K562 (cell line): ENCODE data around the gene MACF1. TPM values are rescaled to one million over a fixed set of nuclear protein-coding genes. Genes with fewer than 3 reads are reported as not detected.

Experiments
- ATAC-seq: fragments of 200-7000 bp; cut with Tn5 transposase; 3 replicates; pipeline ENCODE4 v1.9.1; 2020; ENCODE audit warnings: moderate library complexity
- BruUV-seq: library from RNA; stranded (reverse); fragments of 400-500 nt; replicated peaks from 2 replicates; lab custom pipeline; 2021; lab: Mats Ljungman, UMichigan
- CTCF ChIA-PET: fragments of 300-600 bp; formaldehyde crosslinking; extraction: SDS; loops from one replicate; lab custom pipeline; 2021; ENCODE audit warnings: low intra/inter-chr PET ratio; lab: Yijun Ruan, JAX
- POLR2A ChIA-PET: fragments of 300-600, 350-650 bp; sonication (Branson Sonifier 250); formaldehyde crosslinking; extraction: SDS; loops from one replicate; lab custom pipeline; 2021; ENCODE audit warnings: antibody characterized with exemption, inconsistent platforms; lab: Yijun Ruan, JAX
- DNase-seq, 4 experiments: peaks; one replicate each; pipeline versions ENCODE4 v3.0.0 to v3.0.0-alpha.2; 2011 to 2018; ENCODE audit warnings: low spot score in 3 of 4, mixed read lengths in 3 of 4; ENCODE audit errors: extremely low read depth in 1 of 4
- FAIRE-seq: peaks from 2 replicates; lab custom pipeline; 2011; peaks lifted over from hg19 to GRCh38; lab: Jason Lieb, UNC
- H2AFZ ChIP-seq: 2 replicates; pipeline ENCODE4 v1.6.0; 2011; ENCODE audit warnings: low read depth, low read length, control low read depth, inconsistent platforms
- H3K27ac ChIP-seq: fragments of 200-600 bp; 3 replicates; pipeline ENCODE4 v1.8.0; 2011; ENCODE audit warnings: low read depth, mild to moderate bottlenecking, control low read depth, inconsistent platforms, low read length, moderate library complexity, mixed read lengths; ENCODE audit errors: extremely low read depth
- H3K27me3 ChIP-seq, 2 experiments: fragments of 300-600 bp in 1 of 2; 2 replicates in 1 of 2; 3 replicates in 1 of 2; pipeline versions ENCODE4 v1.6.0 to v1.8.0; 2011; ENCODE audit warnings: inconsistent platforms in 2 of 2, low read length in 2 of 2, mild to moderate bottlenecking in 1 of 2, mixed read lengths in 1 of 2, moderate library complexity in 1 of 2; ENCODE audit not compliant: control insufficient read depth in 2 of 2, insufficient read depth in 2 of 2
- H3K36me3 ChIP-seq: fragments of 300-600 bp; 3 replicates; pipeline ENCODE4 v1.8.0; 2011; ENCODE audit warnings: mild to moderate bottlenecking, low read length, inconsistent platforms; ENCODE audit not compliant: control insufficient read depth, insufficient read depth
- H3K4me1 ChIP-seq, 2 experiments: fragments of 200-600 bp in 1 of 2; replicated peaks in 1 of 2; 2 replicates in 1 of 2; 3 replicates in 1 of 2; pipeline versions ENCODE4 v1.5.1 to v1.8.0; 2011; ENCODE audit warnings: inconsistent platforms in 2 of 2, low read length in 2 of 2, mild to moderate bottlenecking in 1 of 2, mixed read lengths in 1 of 2, moderate library complexity in 1 of 2; ENCODE audit not compliant: control insufficient read depth in 2 of 2, insufficient read depth in 2 of 2
- H3K4me2 ChIP-seq: 2 replicates; pipeline ENCODE4 v1.6.1; 2011; ENCODE audit warnings: low read length, control low read depth, inconsistent platforms, mixed read lengths; ENCODE audit not compliant: insufficient read depth
- H3K4me3 ChIP-seq: fragments of 200-600 bp; sonication (generic), shearing (Covaris generic); 2 replicates; pipeline ENCODE4 v1.5.1; 2016; ENCODE audit warnings: control low read depth, inconsistent platforms
- H3K79me2 ChIP-seq: fragments of 200-600 bp; 3 replicates; pipeline ENCODE4 v1.8.0; 2011; ENCODE audit warnings: low read length, inconsistent platforms; ENCODE audit not compliant: control insufficient read depth, insufficient read depth
- H3K9ac ChIP-seq, 2 experiments: 2 replicates each; pipeline versions ENCODE4 v1.6.0 to v1.6.1; 2011; ENCODE audit warnings: low read depth in 2 of 2, low read length in 2 of 2, control low read depth in 1 of 2, inconsistent platforms in 1 of 2, mild to moderate bottlenecking in 1 of 2, mixed read lengths in 1 of 2; ENCODE audit not compliant: insufficient read depth in 1 of 2
- H3K9me1 ChIP-seq: one replicate; pipeline ENCODE4 v1.6.0; 2011; ENCODE audit warnings: inconsistent platforms, mild to moderate bottlenecking, low read length, moderate library complexity; ENCODE audit not compliant: control insufficient read depth, insufficient read depth
- H3K9me3 ChIP-seq: replicated peaks from 2 replicates; pipeline ENCODE4 v1.5.1; 2011; ENCODE audit warnings: low read depth, low read length, inconsistent platforms; ENCODE audit not compliant: control insufficient read depth, insufficient read depth
- H4K20me1 ChIP-seq: replicated peaks from 2 replicates; pipeline ENCODE4 v1.6.1; 2011; ENCODE audit warnings: low read length, inconsistent platforms, mixed read lengths; ENCODE audit not compliant: control insufficient read depth, insufficient read depth
- ARID1B ChIP-seq: fragments of 450-650 bp; IDR thresholded peaks from 2 replicates; pipeline ENCODE4 v1.6.1; 2016; ENCODE audit warnings: antibody characterized with exemption, mild to moderate bottlenecking, inconsistent platforms
- ATF7 ChIP-seq: fragments of 450-650 bp; IDR thresholded peaks from 2 replicates; pipeline ENCODE4 v1.7.1; 2014; ENCODE audit warnings: mild to moderate bottlenecking, moderate library complexity
- BRF1 ChIP-seq: IDR thresholded peaks from 3 replicates; pipeline ENCODE4 v1.6.1; 2011; ENCODE audit warnings: borderline replicate concordance, mild to moderate bottlenecking; ENCODE audit not compliant: insufficient read length; ENCODE audit errors: extremely low read depth
- CBFB ChIP-seq: sonication (generic); formaldehyde crosslinking; IDR thresholded peaks from 2 replicates; pipeline ENCODE4 v1.4.0; 2020; ENCODE audit warnings: mild to moderate bottlenecking, missing genetic modification reagents
- CEBPG ChIP-seq, 3 experiments: fragments of 200-800 bp in 1 of 3; sonication (Bioruptor generic) in 1 of 3; sonication (generic) in 1 of 3; formaldehyde crosslinking in 1 of 3; IDR thresholded peaks in 2 of 3; conservative IDR thresholded peaks in 1 of 3; 2 replicates each; pipeline versions ENCODE4 v1.6.1 to v1.8.0; 2016 to 2022; ENCODE audit warnings: missing compliant biosample characterization in 2 of 3, missing genetic modification characterization in 2 of 3, mild to moderate bottlenecking in 1 of 3, missing genetic modification reagents in 1 of 3
- EP300 ChIP-seq: IDR thresholded peaks from 2 replicates; pipeline ENCODE4 v1.6.1; 2012; ENCODE audit warnings: low read length, improper control_type of control experiment
- FOSL1 ChIP-seq: fragments of 200-800 bp; sonication (Bioruptor generic); conservative IDR thresholded peaks from 2 replicates; pipeline ENCODE4 v1.6.1; 2016; ENCODE audit warnings: missing genetic modification characterization, missing compliant biosample characterization
- HBP1 ChIP-seq: fragments of 450-650 bp; formaldehyde crosslinking; IDR thresholded peaks from 2 replicates; pipeline ENCODE4 v1.4.0; 2022; ENCODE audit warnings: missing genetic modification characterization
- HDAC8 ChIP-seq: fragments of 450-650 bp; IDR thresholded peaks from 2 replicates; pipeline ENCODE4 v1.6.1; 2016; ENCODE audit warnings: mild to moderate bottlenecking, missing genetic modification characterization, moderate library complexity, missing compliant biosample characterization
- JUND ChIP-seq, 2 experiments: IDR thresholded peaks; 2 replicates in 1 of 2; 3 replicates in 1 of 2; pipeline ENCODE4 v1.6.1; 2011; ENCODE audit warnings: borderline replicate concordance in 2 of 2, low read depth in 2 of 2, low read length in 2 of 2, improper control_type of control experiment in 1 of 2, missing biosample characterization in 1 of 2, missing genetic modification characterization in 1 of 2, missing genetic modification reagents in 1 of 2
- KDM4B ChIP-seq, 2 experiments: fragments of 450-650 bp in 1 of 2; sonication (generic) in 1 of 2; IDR thresholded peaks; 2 replicates each; pipeline ENCODE4 v1.6.1; 2016 to 2017; ENCODE audit warnings: borderline replicate concordance in 2 of 2, antibody characterized with exemption in 1 of 2, low read depth in 1 of 2, mild to moderate bottlenecking in 1 of 2
- KLF16 ChIP-seq: IDR thresholded peaks from 2 replicates; pipeline ENCODE4 v1.6.1; 2016; ENCODE audit warnings: antibody characterized with exemption
- MYBL2 ChIP-seq, 2 experiments: fragments of 450-650 bp in 1 of 2; sonication (generic) in 1 of 2; formaldehyde crosslinking in 1 of 2; IDR thresholded peaks; 2 replicates each; pipeline versions ENCODE4 v1.6.1 to v1.8.1; 2017 to 2022; ENCODE audit warnings: borderline replicate concordance in 1 of 2, inconsistent platforms in 1 of 2, low read depth in 1 of 2, mild to moderate bottlenecking in 1 of 2, missing genetic modification reagents in 1 of 2, moderate library complexity in 1 of 2
- PML ChIP-seq: IDR thresholded peaks from 2 replicates; pipeline ENCODE4 v1.6.1; 2012; ENCODE audit warnings: low read length, inconsistent platforms
- RAD51 ChIP-seq: fragments of 450-650 bp; IDR thresholded peaks from 2 replicates; pipeline ENCODE4 v1.7.1; 2016; ENCODE audit warnings: low read depth, mild to moderate bottlenecking, borderline replicate concordance
- SMARCA4 ChIP-seq: fragments of 450-650 bp; IDR thresholded peaks from 2 replicates; pipeline ENCODE4 v1.6.1; 2016
- STAT5A ChIP-seq: IDR thresholded peaks from 2 replicates; pipeline ENCODE4 v1.6.1; 2012; ENCODE audit warnings: low read length, inconsistent platforms, borderline replicate concordance
- TAL1 ChIP-seq: fragments of 450-650 bp; IDR thresholded peaks from 2 replicates; pipeline ENCODE4 v1.6.1; 2016; ENCODE audit warnings: mild to moderate bottlenecking
- TBP ChIP-seq: optimal IDR thresholded peaks from 2 replicates; pipeline ENCODE3; 2011; ENCODE audit warnings: low read depth, low read length, improper control_type of control experiment
- ZNF699 ChIP-seq: fragments of 250-450 bp; sonication (Bioruptor Pico); IDR thresholded peaks from 2 replicates; pipeline ENCODE4 v1.8.0; 2021; ENCODE audit warnings: mild to moderate bottlenecking, moderate library complexity; ENCODE audit not compliant: insufficient replicate concordance
- WGBS: fragments of 100-300 bp; shearing (Covaris generic); methylation state at CpG from one replicate; pipeline ENCODE4 v1.1.6; 2016; ENCODE audit warnings: low coverage, mixed read lengths; ENCODE audit not compliant: insufficient coverage; ENCODE audit errors: missing lambda C conversion rate; 5-methylcytosine and 5-hydroxymethylcytosine counted together
- in situ Hi-C: fragments of 300-500 bp; cut with MboI; formaldehyde crosslinking; loops from 4 replicates; pipeline ENCODE4 v1.15.0; 2018; ENCODE audit warnings: inconsistent platforms, mixed read lengths
- intact Hi-C: fragments of 100-400 bp; cut with micrococcal nuclease; formaldehyde crosslinking; loops from 2 replicates; pipeline ENCODE4 v1.14.2; 2022
- polyA plus RNA-seq, 8 experiments: library from polyadenylated mRNA; depleted of rRNA in 4 of 8; stranded (reverse) in 5 of 8; unstranded in 3 of 8; fragments of >200 nt; fragmentation: Nextera tagmentation in 2 of 8; fragmentation: Illumina TruSeq in 1 of 8; extraction: Ambion mirVana in 2 of 8; extraction: Trizol in 1 of 8; gene quantifications; 2 replicates each; pipeline versions ENCODE4 v1.2.1 to v1.2.3, GENCODE V29; 2011 to 2014; ENCODE audit warnings: inconsistent platforms in 1 of 8, missing spikeins in 1 of 8
- total RNA-seq, 7 experiments: library from RNA; depleted of rRNA in 6 of 7; stranded (reverse); fragments of >200 nt in 6 of 7; fragmentation: Illumina TruSeq in 2 of 7; extraction: Trizol in 2 of 7; gene quantifications; 2 replicates each; pipeline versions ENCODE4 v1.2.1 to v1.2.3, GENCODE V29; 2011 to 2021; ENCODE audit warnings: low replicate concordance in 1 of 7

MACF1 gene
- total and polyA plus RNA-seq, 9 of the 15 experiments (the other 6 are each of a cell fraction or from before 2014, with no cell fraction given), result 13.2 to 232 (median 112) TPM

- no peaks in the 10 kb centered on the region for H3K27me3 ChIP-seq
- in situ Hi-C loops, result loop anchor here (10.0 kb wide), 1 partner anchor 265 kb away; no protein-coding TSS in a partner anchor
- H3K4me1 ChIP-seq, result peaks cover 20 to 36% of the 10 kb centered on the region in 2 experiments
- FAIRE-seq (no peak), ATAC-seq (peak; percentile 64), DNase-seq (peak in 1 of 4 experiments; percentile 49)
- H3K79me2 ChIP-seq, result peaks cover 27% of the 10 kb centered on the region; the same call in 1 of the 3 replicates
- ChIA-PET POLR2A (interaction anchor here (0.5 to 1.6 kb wide), 4 partner anchors 62 to 260 kb away, joined by 3 to 5 read pairs (median 3); no protein-coding TSS in a partner anchor), CTCF (no interaction called here)
- WGBS, result 10% methylated on average over 4 of the region's 4 CpGs
- H3K9me1 ChIP-seq, result no peaks in the 10 kb centered on the region
- H3K36me3 ChIP-seq, result peaks cover 10% of the 10 kb centered on the region; the same call in 1 of the 3 replicates
- peak overlapping the region; percentile 1; the same call in 1 of the 2 replicates for H3K4me2 ChIP-seq
- no TSS peak for BruUV-seq
- peaks cover 6% of the 10 kb centered on the region; the same call in 1 of the 2 replicates for H4K20me1 ChIP-seq
- no peak overlapping the region for H3K9ac ChIP-seq
- no peaks in the 10 kb centered on the region for H3K9me3 ChIP-seq
- no peak overlapping the region for H2AFZ ChIP-seq
- intact Hi-C loops, result loop anchor here (2.0 kb wide), 1 partner anchor 141 kb away; no protein-coding TSS in a partner anchor
- no peak overlapping the region for H3K4me3 ChIP-seq
- H3K27ac ChIP-seq, result no peak overlapping the region; the same call in 2 of the 3 replicates
- peak; percentile 57; the same call in 1 of the 2 replicates for TF ChIP-seq EP300
- peak; percentile 70; the same call in 1 of the 2 replicates for TF ChIP-seq ATF7
- TF ChIP-seq TAL1, result peak; percentile 76
- TF ChIP-seq JUND (IDR thresholded peaks at IDR 0.05; ENCODE audit: borderline replicate concordance, low read depth, low read length), result peak; percentile 15; the same call in 1 of the 2 replicates
- peak; percentile 31; the same call in 1 of the 3 replicates for TF ChIP-seq JUND (tag; IDR thresholded peaks at IDR 0.05; ENCODE audit: borderline replicate concordance, low read depth, low read length)
- no peak for TF ChIP-seq KDM4B (IDR thresholded peaks at IDR 0.05; ENCODE audit: borderline replicate concordance in 2 of 2, low read depth in 1 of 2)
- TF ChIP-seq MYBL2 (IDR thresholded peaks at IDR 0.05; ENCODE audit: low read depth), result no peak
- no peak for TF ChIP-seq MYBL2 (CRISPR knock-in tag; IDR thresholded peaks at IDR 0.05; ENCODE audit: borderline replicate concordance)
- TF ChIP-seq KLF16, result 0 out of 2 replicates have a peak, but pooled peaks have one; percentile 5
- TF ChIP-seq ARID1B, result peak; percentile 89
- TF ChIP-seq BRF1, result no peak
- TF ChIP-seq CBFB (CRISPR knock-in tag), result no peak
- TF ChIP-seq RAD51, result no peak
- peak; percentile 80 for TF ChIP-seq SMARCA4
- no peak for TF ChIP-seq HDAC8
- peak; percentile 53; the same call in 1 of the 2 replicates for TF ChIP-seq PML
- TF ChIP-seq HBP1, result 0 out of 2 replicates have a peak, but pooled peaks have one; percentile 12
- peak; percentile 25; the same call in 1 of the 2 replicates for TF ChIP-seq STAT5A
- TF ChIP-seq ZNF699 (CRISPR knock-in tag), result no peak
- no peak for TF ChIP-seq FOSL1 (tag)
- TF ChIP-seq CEBPG (CRISPR knock-in tag; IDR thresholded peaks at IDR 0.05), result peak; percentile 85
- peak; percentile 90 to 95 for TF ChIP-seq CEBPG (tag; conservative IDR thresholded peaks at IDR 0.05 in 1 of 2, IDR thresholded peaks at IDR 0.05 in 1 of 2)
- TF ChIP-seq TBP, result no peak
Observed at GRCh38 chr1:39269791-39270342, 65.4 kb downstream of the MACF1 start.
